IMR-90 (cell line): Measurements from ENCODE around the gene LCE2C.

ENCODE experiments used
- CEBPB ChIP-seq: IDR thresholded peaks from 2 replicates; pipeline ENCODE4 v1.6.1; 2012; ENCODE audit warnings: low read depth, low read length, improper control_type of control experiment
- FOS ChIP-seq: fragments of 150-350 bp; IDR thresholded peaks from 2 replicates; pipeline ENCODE4 v1.6.1; 2016; ENCODE audit warnings: low read depth, low read length
- MAFK ChIP-seq: IDR thresholded peaks from 2 replicates; pipeline ENCODE4 v1.6.1; 2012; ENCODE audit warnings: low read depth, low read length, improper control_type of control experiment
- TF ChIP-seq, protein P1 (sequence below): conservative IDR thresholded peaks from 2 replicates; pipeline ENCODE4 v1.5.1; 2012; ENCODE audit warnings: mild to moderate bottlenecking, low read depth, low read length, improper control_type of control experiment

DNA sequence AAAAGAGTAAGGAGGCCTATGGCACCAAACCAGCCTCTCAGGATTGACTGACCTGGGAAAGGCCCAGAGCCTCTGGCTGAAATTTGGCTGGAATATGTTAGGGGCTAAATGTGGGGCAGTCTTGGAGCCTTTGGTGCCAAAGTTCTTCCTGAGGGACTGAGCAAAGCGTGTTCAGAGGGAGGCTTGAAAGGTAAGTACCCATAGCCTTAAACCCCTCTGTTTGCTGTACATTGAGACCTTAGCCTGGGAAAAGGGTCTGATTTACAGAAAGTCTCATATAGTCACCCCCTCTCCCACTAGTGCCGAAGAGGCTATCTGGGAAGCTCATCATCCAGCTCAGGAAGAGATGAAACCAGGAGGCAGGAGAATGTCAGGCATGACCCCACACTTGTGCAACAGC lies 32.8 kb downstream of the LCE2C start, which contains the start of gene LCE4A:
- TF ChIP-seq MAFK (no peak), FOS (no peak), CEBPB (no peak)
- TF ChIP-seq, protein P1, sequence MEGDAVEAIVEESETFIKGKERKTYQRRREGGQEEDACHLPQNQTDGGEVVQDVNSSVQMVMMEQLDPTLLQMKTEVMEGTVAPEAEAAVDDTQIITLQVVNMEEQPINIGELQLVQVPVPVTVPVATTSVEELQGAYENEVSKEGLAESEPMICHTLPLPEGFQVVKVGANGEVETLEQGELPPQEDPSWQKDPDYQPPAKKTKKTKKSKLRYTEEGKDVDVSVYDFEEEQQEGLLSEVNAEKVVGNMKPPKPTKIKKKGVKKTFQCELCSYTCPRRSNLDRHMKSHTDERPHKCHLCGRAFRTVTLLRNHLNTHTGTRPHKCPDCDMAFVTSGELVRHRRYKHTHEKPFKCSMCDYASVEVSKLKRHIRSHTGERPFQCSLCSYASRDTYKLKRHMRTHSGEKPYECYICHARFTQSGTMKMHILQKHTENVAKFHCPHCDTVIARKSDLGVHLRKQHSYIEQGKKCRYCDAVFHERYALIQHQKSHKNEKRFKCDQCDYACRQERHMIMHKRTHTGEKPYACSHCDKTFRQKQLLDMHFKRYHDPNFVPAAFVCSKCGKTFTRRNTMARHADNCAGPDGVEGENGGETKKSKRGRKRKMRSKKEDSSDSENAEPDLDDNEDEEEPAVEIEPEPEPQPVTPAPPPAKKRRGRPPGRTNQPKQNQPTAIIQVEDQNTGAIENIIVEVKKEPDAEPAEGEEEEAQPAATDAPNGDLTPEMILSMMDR = no peak
